ENCODE measurements around the gene SH3BP4. TPM values are rescaled to one million over a fixed set of nuclear protein-coding genes. Genes with fewer than 3 reads are reported as not detected.

The SH3BP4 gene
- total and polyA plus RNA-seq, 2 of the 13 experiments (the other 11 are each of a cell fraction or from before 2014, with no cell fraction given), result 34.6 to 99.1 TPM

DNA sequence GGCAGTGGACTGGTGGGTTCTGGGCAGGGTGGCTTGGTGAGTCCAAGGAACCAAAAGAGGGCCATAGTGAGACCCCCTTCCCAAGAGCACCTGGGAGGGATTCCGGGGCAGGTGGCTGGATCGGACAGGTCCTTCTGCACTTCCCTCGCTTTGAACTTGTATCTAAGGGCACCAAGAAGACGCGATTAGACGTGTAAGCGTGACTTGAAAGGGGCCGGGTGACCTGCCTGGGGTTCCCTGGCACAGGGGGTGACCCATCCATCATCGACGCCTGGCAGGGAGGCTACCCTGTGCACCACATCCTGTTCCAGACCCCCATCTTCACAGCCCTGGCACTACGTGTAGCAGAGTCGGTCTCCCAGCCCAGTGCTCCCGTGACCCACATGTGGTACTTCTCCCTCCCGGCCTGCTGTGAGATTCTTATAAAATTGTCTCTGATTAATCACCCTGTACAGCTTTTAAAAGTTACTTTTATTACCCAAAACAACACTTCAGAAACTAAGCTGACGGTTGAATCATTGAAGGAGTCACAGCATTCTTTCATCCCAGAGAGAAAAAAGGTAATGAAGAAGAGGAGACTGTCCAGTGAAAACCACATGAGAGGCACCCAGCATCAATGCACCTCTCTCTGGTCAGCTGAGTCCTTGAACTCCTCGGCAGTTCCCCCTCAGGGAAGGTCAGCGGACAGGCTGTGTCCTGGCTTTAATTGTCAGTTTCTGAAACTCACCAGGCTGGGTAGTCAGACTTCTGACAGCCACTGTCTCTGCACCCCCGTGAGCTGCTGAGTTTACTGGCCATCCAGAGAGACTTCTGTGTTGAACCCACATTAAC is 13.0 kb downstream of the SH3BP4 start (continued):
- TF ChIP-seq SOX13 (IDR thresholded peaks at IDR 0.05), result no peak
- 0 out of 4 replicates have a peak, but pooled peaks of 1 of the 2 experiments have one; percentile 13 for TF ChIP-seq SOX13 (CRISPR knock-in tag; conservative IDR thresholded peaks at IDR 0.05 in 1 of 2, IDR thresholded peaks at IDR 0.05 in 1 of 2)
- no peak for TF ChIP-seq KLF15 (CRISPR knock-in tag; IDR thresholded peaks at IDR 0.05; ENCODE audit: borderline replicate concordance)
- TF ChIP-seq ZBTB38 (CRISPR knock-in tag; IDR thresholded peaks at IDR 0.05), result peak; percentile 74; the same call in 1 of the 2 replicates
- no peak for TF ChIP-seq ZNF552 (CRISPR knock-in tag; IDR thresholded peaks at IDR 0.05; ENCODE audit: borderline replicate concordance)
- TF ChIP-seq KLF12 (CRISPR knock-in tag; IDR thresholded peaks at IDR 0.05; ENCODE audit: borderline replicate concordance), result no peak
- TF ChIP-seq GATAD2A (CRISPR knock-in tag; IDR thresholded peaks at IDR 0.05), result peak; percentile 44; the same call in 1 of the 2 replicates
- 0 out of 2 replicates have a peak, but pooled peaks have one; percentile 61 for TF ChIP-seq ZBTB33 (CRISPR knock-in tag; IDR thresholded peaks at IDR 0.05)
- no peak for TF ChIP-seq ZNF672 (CRISPR knock-in tag; IDR thresholded peaks at IDR 0.05)
- 0 out of 2 replicates have a peak, but pooled peaks have one; percentile 38 for TF ChIP-seq MED1 (CRISPR knock-in tag; IDR thresholded peaks at IDR 0.05)

GRCh38 chr2:234966340-234966739 is 14.5 kb downstream of the SH3BP4 start:
- H3K27me3 ChIP-seq (ENCODE audit: control insufficient read depth in 1 of 2, insufficient read depth in 2 of 2, low read length in 2 of 2), result no peaks in the 10 kb centered on the region
- intact Hi-C loops (cut with micrococcal nuclease; ENCODE audit: unreplicated experiment) (no loop called here), in situ Hi-C loops (cut with HindIII; ENCODE audit: extremely low pct_ligation_motif_present, low pct_unique_long_range_greater_than_20kb) (no loop called here)
- ATAC-seq, result no peak
- peaks cover 97% of the 10 kb centered on the region for H4K20me1 ChIP-seq (ENCODE audit: insufficient read depth, low read length)
- H3K4me1 ChIP-seq (ENCODE audit: insufficient read depth, low read length), result peaks cover 57% of the 10 kb centered on the region
- no peak overlapping the region for H3K4me3 ChIP-seq (replicated peaks in 1 of 3; ENCODE audit: insufficient read depth in 1 of 3, low read depth in 2 of 3, low read length in 3 of 3)
- H3K36me3 ChIP-seq (replicated peaks in 1 of 2; ENCODE audit: control insufficient read depth in 1 of 2, insufficient read depth in 2 of 2, low read length in 2 of 2), result peaks cover 10 to 50% of the 10 kb centered on the region in 2 experiments; a peak in 4 of 5 replicates
- no peak for FAIRE-seq
- 96% methylated on average over 6 of the region's 6 CpGs for WGBS (ENCODE audit: low lambda C conversion rate)
- no peak overlapping the region for H3K9ac ChIP-seq (ENCODE audit: insufficient read depth, low read depth, low read length)
- H2AFZ ChIP-seq (ENCODE audit: low read length), result no peak overlapping the region
- no peak for TF ChIP-seq ZNF724P (CRISPR knock-in tag; IDR thresholded peaks at IDR 0.05; ENCODE audit: borderline replicate concordance)
- no peak for TF ChIP-seq HCFC1 (IDR thresholded peaks at IDR 0.05; ENCODE audit: low read depth, low read length)
- no peak for TF ChIP-seq ZNF619 (CRISPR knock-in tag; IDR thresholded peaks at IDR 0.05)
- TF ChIP-seq ZFP62 (CRISPR knock-in tag; IDR thresholded peaks at IDR 0.05), result no peak
- no peak for TF ChIP-seq PHF8 (CRISPR knock-in tag; IDR thresholded peaks at IDR 0.05)
- no peak for TF ChIP-seq ZNF569 (CRISPR knock-in tag; IDR thresholded peaks at IDR 0.05; ENCODE audit: borderline replicate concordance)
- TF ChIP-seq ZNF746 (CRISPR knock-in tag; IDR thresholded peaks at IDR 0.05), result no peak
- no peak for TF ChIP-seq ZNF136 (CRISPR knock-in tag; IDR thresholded peaks at IDR 0.05; ENCODE audit: low read depth)
- POLR2A ChIA-PET, result no interaction called here
- H3K79me2 ChIP-seq (ENCODE audit: insufficient read depth, low read length), result peaks cover 100% of the 10 kb centered on the region
- H3K9me3 ChIP-seq (ENCODE audit: low read length), result no peaks in the 10 kb centered on the region
- no peak overlapping the region for H3K4me2 ChIP-seq (ENCODE audit: low read depth, low read length)
- no peak for DNase-seq (ENCODE audit: low spot score)
- H3K27ac ChIP-seq (ENCODE audit: extremely low read length, insufficient read depth, low read length), result no peak overlapping the region
- CTCF ChIA-PET (ENCODE audit: low intra/inter-chr PET ratio, low total read pairs), result no interaction called here
- no TSS peak for BruUV-seq (replicated peaks)

All from HepG2 (cell line).